HEK293T (cell line): Measurements from ENCODE around the gene KRT14.

Source experiments
- ELF4 ChIP-seq: fragments of 450-650 bp; IDR thresholded peaks from 2 replicates; pipeline ENCODE4 v1.6.1; 2017; ENCODE audit warnings: antibody characterized with exemption
- FOXA1 ChIP-seq: fragments of 450-650 bp; IDR thresholded peaks from 2 replicates; pipeline ENCODE4 v1.6.1; 2016; ENCODE audit warnings: mild to moderate bottlenecking
- FOXM1 ChIP-seq: fragments of 450-650 bp; IDR thresholded peaks from 2 replicates; pipeline ENCODE4 v1.6.1; 2017; ENCODE audit warnings: mild to moderate bottlenecking, borderline replicate concordance
- HDGF ChIP-seq: fragments of 450-650 bp; IDR thresholded peaks from 2 replicates; pipeline ENCODE4 v1.6.1; 2017; ENCODE audit warnings: antibody characterized with exemption, borderline replicate concordance
- NFRKB ChIP-seq: fragments of 450-650 bp; IDR thresholded peaks from 2 replicates; pipeline ENCODE4 v1.6.1; 2016; ENCODE audit warnings: mild to moderate bottlenecking, moderate library complexity
- SP1 ChIP-seq: fragments of 450-650 bp; IDR thresholded peaks from 2 replicates; pipeline ENCODE4 v1.6.1; 2017
- SUZ12 ChIP-seq: fragments of 450-650 bp; IDR thresholded peaks from 2 replicates; pipeline ENCODE4 v1.6.1; 2016; ENCODE audit warnings: mild to moderate bottlenecking

- no peak for TF ChIP-seq FOXM1
- TF ChIP-seq NFRKB = no peak
- TF ChIP-seq ELF4 = no peak
- TF ChIP-seq HDGF = no peak
- no peak for TF ChIP-seq FOXA1
- no peak for TF ChIP-seq SP1
- TF ChIP-seq SUZ12 = no peak
These were observed 32.6 kb upstream of the KRT14 start for GRCh38 chr17:41619036-41619926.
